A549 (cell line): ENCODE measurements around the gene RBM7. TPM values are rescaled to one million over a fixed set of nuclear protein-coding genes. Genes with fewer than 3 reads are reported as not detected.

Experiments
- ATAC-seq, 2 experiments: fragments of 200-7000 bp in 1 of 2; fragments of >200 bp in 1 of 2; cut with Nextera tagmentation in 1 of 2; cut with Tn5 transposase in 1 of 2; 3 replicates each; pipeline versions ENCODE4 v1.8.0 to v1.9.1; 2018 to 2020; ENCODE audit warnings: mild to moderate bottlenecking in 1 of 2, moderate library complexity in 1 of 2
- CTCF ChIA-PET: fragments of 300-600 bp; sonication (Branson Sonifier 250); formaldehyde crosslinking; extraction: SDS; loops from one replicate; lab custom pipeline; 2021; ENCODE audit warnings: antibody characterized with exemption, inconsistent platforms; lab: Yijun Ruan, JAX
- POLR2A ChIA-PET: fragments of 350-600 bp; formaldehyde crosslinking; extraction: SDS; loops from one replicate; lab custom pipeline; 2021; ENCODE audit warnings: antibody characterized with exemption, inconsistent platforms; lab: Yijun Ruan, JAX
- DNase-seq, 2 experiments: peaks; one replicate each; pipeline versions ENCODE4 v3.0.0 to v3.0.0-alpha.2; 2011 to 2016; ENCODE audit warnings: low read depth in 1 of 2, low spot score in 1 of 2
- FAIRE-seq: peaks from 2 replicates; lab custom pipeline; 2011; peaks lifted over from hg19 to GRCh38; lab: Jason Lieb, UNC
- H3K27ac ChIP-seq, 2 experiments: fragments of >200 bp; sonication (Bioruptor Twin); formaldehyde crosslinking; 3 replicates each; pipeline ENCODE4 v1.5.1; 2016 to 2017
- H3K4me1 ChIP-seq: fragments of >200 bp; sonication (Bioruptor Twin); formaldehyde crosslinking; 3 replicates; pipeline ENCODE4 v1.6.1; 2016
- H3K4me2 ChIP-seq: fragments of >200 bp; sonication (Bioruptor Twin); formaldehyde crosslinking; 3 replicates; pipeline ENCODE4 v1.6.1; 2016
- H3K4me3 ChIP-seq: fragments of >200 bp; sonication (Bioruptor Twin); formaldehyde crosslinking; 3 replicates; pipeline ENCODE4 v1.5.1; 2016
- H3K9me3 ChIP-seq: fragments of >200 bp; sonication (Bioruptor Twin); formaldehyde crosslinking; 3 replicates; pipeline ENCODE4 v1.6.1; 2016
- CBX2 ChIP-seq: fragments of 200-600 bp; sonication (generic); IDR thresholded peaks from 2 replicates; pipeline ENCODE4 v1.6.1; 2016; ENCODE audit warnings: low read depth, mild to moderate bottlenecking, borderline replicate concordance
- CEBPB ChIP-seq, 2 experiments: fragments of >200 bp in 1 of 2; sonication (Bioruptor Twin) in 1 of 2; formaldehyde crosslinking in 1 of 2; IDR thresholded peaks; 2 replicates each; pipeline ENCODE4 v1.6.1; 2012 to 2016
- EP300 ChIP-seq, 2 experiments: fragments of >200 bp; sonication (Bioruptor Twin); formaldehyde crosslinking; IDR thresholded peaks; 2 replicates in 1 of 2; 3 replicates in 1 of 2; pipeline ENCODE4 v1.6.1; 2016 to 2017
- ESRRA ChIP-seq: fragments of 150-350 bp; IDR thresholded peaks from 2 replicates; pipeline ENCODE4 v1.6.1; 2014; ENCODE audit warnings: mild to moderate bottlenecking, low read length, borderline replicate concordance
- HDAC2 ChIP-seq: fragments of 200-600 bp; sonication (generic); IDR thresholded peaks from 2 replicates; pipeline ENCODE4 v1.6.1; 2016
- HOXB13 ChIP-seq: fragments of 250-450 bp; sonication (Bioruptor Pico); IDR thresholded peaks from 2 replicates; pipeline ENCODE4 v1.5.0; 2020; ENCODE audit warnings: low read depth, mild to moderate bottlenecking, moderate library complexity
- MAZ ChIP-seq: fragments of 150-350 bp; IDR thresholded peaks from 2 replicates; pipeline ENCODE4 v1.6.1; 2014; ENCODE audit warnings: antibody characterized with exemption, low read depth, low read length, borderline replicate concordance
- MYC ChIP-seq: IDR thresholded peaks from 2 replicates; pipeline ENCODE4 v1.6.1; 2012; ENCODE audit warnings: mild to moderate bottlenecking, inconsistent platforms, low read length, improper control_type of control experiment, borderline replicate concordance
- RARB ChIP-seq: fragments of 250-450 bp; sonication (Bioruptor Pico); IDR thresholded peaks from 2 replicates; pipeline ENCODE4 v1.8.0; 2021; ENCODE audit warnings: mild to moderate bottlenecking, moderate library complexity
- SMC3 ChIP-seq: fragments of >200 bp; sonication (Bioruptor Twin); formaldehyde crosslinking; IDR thresholded peaks from 3 replicates; pipeline ENCODE4 v1.6.1; 2018; ENCODE audit warnings: inconsistent platforms
- TP53 ChIP-seq: fragments of 250-450 bp; sonication (Bioruptor Pico); IDR thresholded peaks from 2 replicates; pipeline ENCODE4 v1.5.0; 2021; ENCODE audit warnings: mild to moderate bottlenecking, moderate library complexity
- WGBS: methylation state at CpG from one replicate; pipeline ENCODE4 v1.1.6; 2017; ENCODE audit errors: missing lambda C conversion rate; 5-methylcytosine and 5-hydroxymethylcytosine counted together
- polyA plus RNA-seq, 4 experiments: library from polyadenylated mRNA; depleted of rRNA in 3 of 4; stranded (reverse); fragments of >200 nt; fragmentation: RNase III in 1 of 4; extraction: RNeasy Plus Mini Kit Qiagen cat#74134 plus additional on column Dnase treatment in 1 of 4; gene quantifications; 2 replicates in 3 of 4; 3 replicates in 1 of 4; pipeline ENCODE4 v1.2.3, GENCODE V29; 2011 to 2017
- TF ChIP-seq, protein P1 (sequence below): fragments of 450-650 bp; IDR thresholded peaks from 2 replicates; pipeline ENCODE4 v1.6.1; 2014; ENCODE audit warnings: antibody characterized with exemption
- TF ChIP-seq, protein P2 (sequence below): fragments of 250-450 bp; sonication (Bioruptor Pico); IDR thresholded peaks from 2 replicates; pipeline ENCODE4 v1.5.0; 2021; ENCODE audit warnings: mild to moderate bottlenecking, moderate library complexity, borderline replicate concordance
- TF ChIP-seq, protein P3 (sequence below): IDR thresholded peaks from 2 replicates; pipeline ENCODE4 v1.6.1; 2012
- TF ChIP-seq, protein P4 (sequence below): IDR thresholded peaks from 2 replicates; pipeline ENCODE4 v1.6.1; 2012; ENCODE audit warnings: low read depth, borderline replicate concordance

RBM7 gene
- polyA plus RNA-seq, 2 of the 4 experiments (the other 2 are of a cell fraction) = 33.6 to 41.2 TPM

DNA sequence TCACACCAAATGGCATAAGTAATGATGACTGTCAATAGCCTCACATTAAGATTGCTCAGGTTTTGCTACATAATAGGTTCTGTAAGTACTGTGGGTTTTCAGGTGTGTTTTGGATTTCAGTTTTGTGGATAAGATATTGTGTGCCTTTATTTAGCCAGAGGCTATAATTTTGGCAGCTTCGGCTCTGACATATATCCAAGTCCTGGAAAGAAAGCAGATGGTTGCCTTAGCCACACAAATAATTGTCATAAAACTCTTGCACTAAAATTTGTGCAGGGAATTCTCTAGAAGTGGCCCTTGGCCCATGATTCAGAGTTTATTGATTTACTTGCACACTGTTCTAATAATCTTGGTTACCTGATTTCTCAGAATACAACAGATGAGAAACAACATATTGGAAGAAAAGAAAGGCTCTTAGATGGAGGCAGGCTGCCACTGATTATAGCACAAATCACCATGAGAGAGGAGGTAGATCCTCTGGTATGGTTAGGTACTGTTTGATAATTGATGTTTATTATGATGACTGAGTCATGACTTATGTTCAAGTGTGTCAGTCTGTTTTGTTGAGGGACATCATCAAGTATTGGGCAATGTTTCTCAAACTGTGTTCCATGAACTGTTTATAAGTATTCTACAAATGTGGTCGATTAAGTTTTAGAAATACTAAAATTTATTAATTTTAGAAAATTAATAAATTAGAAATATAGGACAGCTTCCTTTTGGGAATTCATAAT is 48.5 kb downstream of the RBM7 start:
- WGBS = 88% methylated on average over 2 of the region's 2 CpGs
- FAIRE-seq (no peak), DNase-seq (no peak), ATAC-seq (no peak)
- H3K27ac ChIP-seq = no peak overlapping the region
- no peak overlapping the region for H3K4me2 ChIP-seq
- ChIA-PET CTCF (interaction anchor here (0.7 to 1.0 kb wide), 2 partner anchors 25 to 107 kb away, joined by 3 read pairs; no protein-coding TSS in a partner anchor), POLR2A (no interaction called here)
- no peaks in the 10 kb centered on the region for H3K9me3 ChIP-seq
- H3K4me3 ChIP-seq = no peak overlapping the region
- TF ChIP-seq CEBPB (IDR thresholded peaks at IDR 0.05) (no peak), EP300 (IDR thresholded peaks at IDR 0.05) (no peak)
- H3K4me1 ChIP-seq = peaks cover 17% of the 10 kb centered on the region; the same call in 2 of the 3 replicates

DNA sequence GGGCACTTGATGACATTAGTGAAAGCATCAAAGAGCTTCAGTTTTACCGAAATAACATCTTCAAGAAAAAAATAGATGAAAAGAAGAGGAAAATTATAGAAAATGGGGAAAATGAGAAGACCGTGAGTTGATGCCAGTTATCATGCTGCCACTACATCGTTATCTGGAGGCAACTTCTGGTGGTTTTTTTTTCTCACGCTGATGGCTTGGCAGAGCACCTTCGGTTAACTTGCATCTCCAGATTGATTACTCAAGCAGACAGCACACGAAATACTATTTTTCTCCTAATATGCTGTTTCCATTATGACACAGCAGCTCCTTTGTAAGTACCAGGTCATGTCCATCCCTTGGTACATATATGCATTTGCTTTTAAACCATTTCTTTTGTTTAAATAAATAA is 49.4 kb downstream of the RBM7 start:
- no peak overlapping the region for H3K4me3 ChIP-seq
- no peaks in the 10 kb centered on the region for H3K9me3 ChIP-seq
- ChIA-PET POLR2A (no interaction called here), CTCF (interaction anchor here (0.7 to 1.0 kb wide), 2 partner anchors 25 to 108 kb away, joined by 3 read pairs; no protein-coding TSS in a partner anchor)
- DNase-seq = no peak
- peaks cover 17% of the 10 kb centered on the region; the same call in 2 of the 3 replicates for H3K4me1 ChIP-seq
- 90% methylated on average over 6 of the region's 6 CpGs for whole genome bisulfite sequencing
- no peak overlapping the region for H3K4me2 ChIP-seq
- FAIRE-seq = no peak
- H3K27ac ChIP-seq = no peak overlapping the region
- ATAC-seq = no peak
- TF ChIP-seq RARB (no peak), MYC (no peak), TP53 (CRISPR knock-in tag) (no peak), CBX2 (no peak), ESRRA (no peak), SMC3 (no peak), HDAC2 (no peak), MAZ (no peak), HOXB13 (CRISPR knock-in tag) (no peak)
- TF ChIP-seq, protein P1, sequence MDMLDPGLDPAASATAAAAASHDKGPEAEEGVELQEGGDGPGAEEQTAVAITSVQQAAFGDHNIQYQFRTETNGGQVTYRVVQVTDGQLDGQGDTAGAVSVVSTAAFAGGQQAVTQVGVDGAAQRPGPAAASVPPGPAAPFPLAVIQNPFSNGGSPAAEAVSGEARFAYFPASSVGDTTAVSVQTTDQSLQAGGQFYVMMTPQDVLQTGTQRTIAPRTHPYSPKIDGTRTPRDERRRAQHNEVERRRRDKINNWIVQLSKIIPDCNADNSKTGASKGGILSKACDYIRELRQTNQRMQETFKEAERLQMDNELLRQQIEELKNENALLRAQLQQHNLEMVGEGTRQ = no peak
- TF ChIP-seq, protein P2, sequence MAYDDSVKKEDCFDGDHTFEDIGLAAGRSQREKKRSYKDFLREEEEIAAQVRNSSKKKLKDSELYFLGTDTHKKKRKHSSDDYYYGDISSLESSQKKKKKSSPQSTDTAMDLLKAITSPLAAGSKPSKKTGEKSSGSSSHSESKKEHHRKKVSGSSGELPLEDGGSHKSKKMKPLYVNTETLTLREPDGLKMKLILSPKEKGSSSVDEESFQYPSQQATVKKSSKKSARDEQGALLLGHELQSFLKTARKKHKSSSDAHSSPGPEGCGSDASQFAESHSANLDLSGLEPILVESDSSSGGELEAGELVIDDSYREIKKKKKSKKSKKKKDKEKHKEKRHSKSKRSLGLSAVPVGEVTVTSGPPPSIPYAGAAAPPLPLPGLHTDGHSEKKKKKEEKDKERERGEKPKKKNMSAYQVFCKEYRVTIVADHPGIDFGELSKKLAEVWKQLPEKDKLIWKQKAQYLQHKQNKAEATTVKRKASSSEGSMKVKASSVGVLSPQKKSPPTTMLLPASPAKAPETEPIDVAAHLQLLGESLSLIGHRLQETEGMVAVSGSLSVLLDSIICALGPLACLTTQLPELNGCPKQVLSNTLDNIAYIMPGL (CRISPR knock-in tag) = no peak
- TF ChIP-seq, protein P3, sequence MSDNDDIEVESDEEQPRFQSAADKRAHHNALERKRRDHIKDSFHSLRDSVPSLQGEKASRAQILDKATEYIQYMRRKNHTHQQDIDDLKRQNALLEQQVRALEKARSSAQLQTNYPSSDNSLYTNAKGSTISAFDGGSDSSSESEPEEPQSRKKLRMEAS = no peak
- TF ChIP-seq, protein P4, sequence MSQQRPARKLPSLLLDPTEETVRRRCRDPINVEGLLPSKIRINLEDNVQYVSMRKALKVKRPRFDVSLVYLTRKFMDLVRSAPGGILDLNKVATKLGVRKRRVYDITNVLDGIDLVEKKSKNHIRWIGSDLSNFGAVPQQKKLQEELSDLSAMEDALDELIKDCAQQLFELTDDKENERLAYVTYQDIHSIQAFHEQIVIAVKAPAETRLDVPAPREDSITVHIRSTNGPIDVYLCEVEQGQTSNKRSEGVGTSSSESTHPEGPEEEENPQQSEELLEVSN = no peak

DNA sequence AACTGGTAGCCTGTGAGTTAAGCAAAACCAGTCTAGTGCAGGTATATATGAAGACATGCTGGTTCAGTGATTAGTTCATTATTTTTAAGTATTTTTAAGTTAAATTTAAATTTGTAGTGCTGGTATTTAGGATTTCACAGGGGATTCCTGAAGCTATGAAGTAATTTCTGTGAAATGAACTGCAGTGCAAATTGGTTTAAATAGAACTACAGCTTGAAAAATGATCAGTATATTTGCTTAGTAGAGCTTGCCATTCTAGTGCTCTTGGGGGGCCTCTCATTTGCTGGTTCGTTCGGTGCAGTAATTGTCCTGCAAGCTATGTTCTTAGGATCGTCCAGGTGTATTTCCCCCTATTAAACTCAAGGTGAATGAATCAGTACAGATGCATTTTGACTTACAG is 51.9 kb downstream of the RBM7 start:
- Histone ChIP-seq H3K27ac (no peak overlapping the region), H3K4me1 (peaks cover 16% of the 10 kb centered on the region; the same call in 2 of the 3 replicates), H3K4me3 (no peak overlapping the region), H3K4me2 (no peak overlapping the region), H3K9me3 (no peaks in the 10 kb centered on the region)
- no peak for DNase-seq
- ATAC-seq = no peak
- ChIA-PET CTCF (interaction anchor here (0.7 kb wide), 1 partner anchor 10 kb away, joined by 4 read pairs; no protein-coding TSS in a partner anchor), POLR2A (no interaction called here)
- 96% methylated on average over 3 of the region's 3 CpGs for WGBS
- TF ChIP-seq SMC3 (no peak), HOXB13 (CRISPR knock-in tag) (no peak)
- FAIRE-seq = no peak

Other genes with a start within 250 kb of the RBM7 start
- gene NNMT, start 104.3 kb upstream of the RBM7 start, polyA plus RNA-seq (2011; rRNA removed) = 285 and 296 TPM in 2 replicates
- gene NNMT, start 104.3 kb upstream of the RBM7 start, polyA plus RNA-seq (2017; fragmentation: RNase III; extraction: RNeasy Plus Mini Kit Qiagen cat#74134 plus additional on column Dnase treatment) = 295 to 421 TPM (median 390 TPM) in 3 replicates
- gene C11orf71, start 155 bp upstream of the RBM7 start, polyA plus RNA-seq (2011; rRNA removed) = 7.7 and 9.3 TPM in 2 replicates
- 4.4 to 6.2 TPM (median 6.0 TPM) in 3 replicates for gene C11orf71, start 155 bp upstream of the RBM7 start, polyA plus RNA-seq (2017; fragmentation: RNase III; extraction: RNeasy Plus Mini Kit Qiagen cat#74134 plus additional on column Dnase treatment)
- 215 and 226 TPM in 2 replicates for gene REXO2, start 38.8 kb downstream of the RBM7 start, polyA plus RNA-seq (2011; rRNA removed)
- 192 to 218 TPM (median 214 TPM) in 3 replicates for gene REXO2, start 38.8 kb downstream of the RBM7 start, polyA plus RNA-seq (2017; fragmentation: RNase III; extraction: RNeasy Plus Mini Kit Qiagen cat#74134 plus additional on column Dnase treatment)
- not detected in 2 replicates for gene NXPE1, start 159.2 kb downstream of the RBM7 start, polyA plus RNA-seq (2011; rRNA removed)
- gene NXPE1, start 159.2 kb downstream of the RBM7 start, polyA plus RNA-seq (2017; fragmentation: RNase III; extraction: RNeasy Plus Mini Kit Qiagen cat#74134 plus additional on column Dnase treatment) = not detected in 3 replicates
- not detected in 2 replicates for gene NXPE4, start 195.1 kb downstream of the RBM7 start, polyA plus RNA-seq (2011; rRNA removed)
- not detected in 3 replicates for gene NXPE4, start 195.1 kb downstream of the RBM7 start, polyA plus RNA-seq (2017; fragmentation: RNase III; extraction: RNeasy Plus Mini Kit Qiagen cat#74134 plus additional on column Dnase treatment)